ENCODE data around the gene C8G.

The C8G gene

DNA sequence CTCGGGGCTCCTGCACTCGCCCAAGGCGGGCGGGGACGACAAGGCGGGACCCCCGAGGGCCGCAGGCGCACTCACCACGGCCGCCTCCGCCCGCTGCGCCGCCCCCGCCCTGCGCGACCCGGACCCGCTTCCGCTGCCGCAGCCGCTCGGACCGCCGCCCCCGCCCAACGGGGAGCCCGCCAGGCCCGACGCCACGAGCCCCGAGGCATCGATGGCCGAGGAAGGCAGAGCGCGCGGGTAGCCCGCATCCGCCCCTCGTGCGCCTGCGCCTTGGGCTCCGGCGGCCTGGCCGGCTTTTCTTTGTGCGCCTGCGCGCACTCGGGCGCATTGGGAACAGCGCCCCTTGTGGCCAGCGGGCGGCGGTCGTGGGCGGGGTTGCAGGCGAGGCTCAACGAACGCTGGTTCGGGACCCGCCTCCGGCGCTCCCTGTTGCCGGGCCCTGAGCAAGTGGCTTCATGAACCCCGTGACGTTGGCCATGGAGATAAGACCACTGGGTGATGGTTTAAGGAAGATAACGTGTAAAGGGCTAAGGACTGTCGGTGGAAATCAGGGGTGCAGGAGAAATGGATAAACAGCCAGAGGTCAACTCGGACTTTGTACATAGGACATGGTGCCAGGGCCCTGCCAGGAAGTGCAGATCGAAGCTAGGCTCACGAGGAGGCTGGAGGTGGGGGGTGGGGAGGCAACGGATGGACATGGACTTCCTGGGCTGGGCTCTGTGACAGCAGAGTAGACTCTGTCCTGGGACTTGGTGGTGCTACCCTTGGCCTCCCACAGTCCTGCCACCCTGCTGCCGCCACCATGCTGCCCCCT lies at the start of gene C8G, which contains the start of gene FBXW5:
Gene C8G, plus strand, starts transcription at position 725 of the 814 bp plus-strand sequence. Its CDS starts 78 bp downstream, at position 803.
Gene FBXW5, minus strand, starts transcription at position 220 of the 814 bp plus-strand sequence. CDS start 655 bp downstream, outside the sequence.
- ChIA-PET POLR2A (interaction anchor here (0.8 to 1.0 kb wide), 2 partner anchors 47 to 97 kb away, joined by 3 to 4 read pairs; partner anchors contain the start of gene PAXX), CTCF (interaction anchor here (1.4 kb wide), 1 partner anchor 90 kb away, joined by 3 read pairs; no protein-coding TSS in a partner anchor)
- no peak for TF ChIP-seq FOXK2 (IDR thresholded peaks at IDR 0.05)
- peak; percentile 77; the same call in 1 of the 2 replicates for TF ChIP-seq FOXM1 (IDR thresholded peaks at IDR 0.05; ENCODE audit: borderline replicate concordance)
- DNase-seq (ENCODE audit: extremely low spot score), result peak; percentile 100

DNA sequence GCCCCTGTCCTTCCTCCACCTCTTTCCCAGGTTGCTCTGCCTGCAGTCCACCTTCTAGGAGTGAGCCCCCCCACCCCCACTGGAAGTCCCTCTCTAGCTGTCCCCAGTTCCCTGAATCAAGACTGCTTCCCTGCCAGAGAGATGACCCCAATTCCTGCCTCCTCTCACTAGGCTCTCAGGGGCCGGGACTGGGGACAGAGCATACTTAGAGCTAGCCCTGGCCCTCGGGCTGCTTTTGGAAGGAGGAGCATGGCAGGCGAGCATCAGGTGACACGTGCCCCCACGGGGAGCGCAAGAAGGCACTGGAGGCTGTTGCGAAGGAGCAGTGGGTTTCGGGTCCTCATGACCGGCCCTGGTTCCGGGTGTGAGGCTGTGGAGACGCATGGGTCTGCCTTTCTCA lies 49.0 kb upstream of the C8G start:
- ChIA-PET CTCF (no interaction called here), POLR2A (interaction anchor here (0.6 kb wide), 1 partner anchor 10 kb away, joined by 3 read pairs; the partner anchor contains the start of gene TRAF2)
- TF ChIP-seq ELF4 (IDR thresholded peaks at IDR 0.05), result no peak
- TF ChIP-seq FOXA1 (IDR thresholded peaks at IDR 0.05), result no peak
- TF ChIP-seq BHLHE40 (IDR thresholded peaks at IDR 0.05; ENCODE audit: borderline replicate concordance), result no peak
- TF ChIP-seq HDGF (IDR thresholded peaks at IDR 0.05; ENCODE audit: borderline replicate concordance), result no peak
- TF ChIP-seq L3MBTL2 (conservative IDR thresholded peaks at IDR 0.05), result no peak
- TF ChIP-seq SUZ12 (IDR thresholded peaks at IDR 0.05), result no peak
- no peak for DNase-seq (ENCODE audit: extremely low spot score)

DNA sequence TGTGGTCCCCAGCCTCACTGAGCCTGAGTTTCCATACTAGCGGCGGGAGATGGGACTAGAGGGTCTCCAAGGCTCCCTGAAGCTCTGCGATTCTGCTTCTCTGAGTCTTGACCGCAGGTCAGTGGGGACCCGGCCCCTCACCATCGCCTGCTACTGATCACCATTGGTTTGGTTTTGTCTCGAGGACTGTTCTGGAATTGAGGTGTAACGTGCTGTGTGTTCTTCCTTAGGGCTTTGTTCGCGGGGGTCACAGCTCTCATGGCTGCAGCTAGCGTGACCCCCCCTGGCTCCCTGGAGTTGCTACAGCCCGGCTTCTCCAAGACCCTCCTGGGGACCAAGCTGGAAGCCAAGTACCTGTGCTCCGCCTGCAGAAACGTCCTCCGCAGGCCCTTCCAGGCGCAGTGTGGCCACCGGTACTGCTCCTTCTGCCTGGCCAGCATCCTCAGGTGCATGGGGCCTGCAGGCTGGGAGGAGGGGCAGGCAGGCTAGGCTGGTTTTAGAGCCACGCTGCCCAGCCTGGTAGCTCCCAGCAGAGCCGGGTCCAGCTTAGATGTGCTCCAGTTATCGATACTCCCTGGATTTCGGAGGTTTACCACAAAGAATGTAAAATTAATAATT lies 46.5 kb upstream of the C8G start:
- no peak for TF ChIP-seq LEF1 (IDR thresholded peaks at IDR 0.05; ENCODE audit: borderline replicate concordance)
- TF ChIP-seq FOXA1 (IDR thresholded peaks at IDR 0.05), result no peak
- no peak for TF ChIP-seq ARNT (IDR thresholded peaks at IDR 0.05)
- TF ChIP-seq FOXK2 (IDR thresholded peaks at IDR 0.05), result no peak
- no peak for TF ChIP-seq FOXM1 (IDR thresholded peaks at IDR 0.05; ENCODE audit: borderline replicate concordance)
- TF ChIP-seq SUZ12 (IDR thresholded peaks at IDR 0.05), result no peak
- no peak for TF ChIP-seq HDGF (IDR thresholded peaks at IDR 0.05; ENCODE audit: borderline replicate concordance)
- no peak for TF ChIP-seq ELF4 (IDR thresholded peaks at IDR 0.05)
- TF ChIP-seq TARDBP (IDR thresholded peaks at IDR 0.05), result no peak
- no peak for TF ChIP-seq BHLHE40 (IDR thresholded peaks at IDR 0.05; ENCODE audit: borderline replicate concordance)
- ChIA-PET POLR2A (interaction anchor here (0.9 kb wide), 1 partner anchor 32 kb away, joined by 3 read pairs; the partner anchor contains the start of gene EDF1), CTCF (interaction anchor here (1.4 kb wide), 1 partner anchor 56 kb away, joined by 4 read pairs; the partner anchor contains the start of gene AJM1)
- DNase-seq (ENCODE audit: extremely low spot score), result no peak

DNA sequence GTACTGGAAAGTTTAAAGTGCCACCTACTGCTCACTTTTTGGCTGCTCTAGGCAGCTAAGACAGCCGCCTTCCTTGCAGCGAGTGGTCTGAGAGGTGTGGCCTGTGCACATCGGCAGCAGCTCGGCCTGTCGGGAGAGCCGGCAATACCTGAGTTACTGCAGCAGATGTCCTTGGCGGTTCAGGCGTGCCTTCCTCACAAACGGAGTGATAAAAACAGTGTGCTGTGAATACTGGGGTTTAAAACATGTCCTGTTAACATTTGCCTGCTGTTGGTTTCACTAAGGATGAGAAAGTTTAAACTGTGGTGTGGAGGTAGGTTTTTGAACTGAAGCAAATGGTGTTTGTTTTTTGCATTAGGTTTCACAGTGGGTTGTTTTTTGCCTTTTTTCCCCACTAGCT lies 45.8 kb upstream of the C8G start:
- TF ChIP-seq LEF1 (IDR thresholded peaks at IDR 0.05; ENCODE audit: borderline replicate concordance) (no peak), HDGF (IDR thresholded peaks at IDR 0.05; ENCODE audit: borderline replicate concordance) (no peak), ARNT (IDR thresholded peaks at IDR 0.05) (no peak), L3MBTL2 (conservative IDR thresholded peaks at IDR 0.05) (no peak), ELF4 (IDR thresholded peaks at IDR 0.05) (no peak), NFRKB (IDR thresholded peaks at IDR 0.05) (no peak), TARDBP (IDR thresholded peaks at IDR 0.05) (no peak), SUZ12 (IDR thresholded peaks at IDR 0.05) (no peak), FOXA1 (IDR thresholded peaks at IDR 0.05) (no peak), FOXM1 (IDR thresholded peaks at IDR 0.05; ENCODE audit: borderline replicate concordance) (no peak), FOXK2 (IDR thresholded peaks at IDR 0.05) (no peak)
- TF ChIP-seq, protein P1, sequence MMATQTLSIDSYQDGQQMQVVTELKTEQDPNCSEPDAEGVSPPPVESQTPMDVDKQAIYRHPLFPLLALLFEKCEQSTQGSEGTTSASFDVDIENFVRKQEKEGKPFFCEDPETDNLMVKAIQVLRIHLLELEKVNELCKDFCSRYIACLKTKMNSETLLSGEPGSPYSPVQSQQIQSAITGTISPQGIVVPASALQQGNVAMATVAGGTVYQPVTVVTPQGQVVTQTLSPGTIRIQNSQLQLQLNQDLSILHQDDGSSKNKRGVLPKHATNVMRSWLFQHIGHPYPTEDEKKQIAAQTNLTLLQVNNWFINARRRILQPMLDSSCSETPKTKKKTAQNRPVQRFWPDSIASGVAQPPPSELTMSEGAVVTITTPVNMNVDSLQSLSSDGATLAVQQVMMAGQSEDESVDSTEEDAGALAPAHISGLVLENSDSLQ (IDR thresholded peaks at IDR 0.05), result no peak
- ChIA-PET POLR2A (interaction anchor here (0.9 kb wide), 1 partner anchor 33 kb away, joined by 3 read pairs; the partner anchor contains the start of gene EDF1), CTCF (interaction anchor here (1.4 kb wide), 1 partner anchor 57 kb away, joined by 4 read pairs; the partner anchor contains the start of gene AJM1)
- DNase-seq (ENCODE audit: extremely low spot score), result no peak

DNA sequence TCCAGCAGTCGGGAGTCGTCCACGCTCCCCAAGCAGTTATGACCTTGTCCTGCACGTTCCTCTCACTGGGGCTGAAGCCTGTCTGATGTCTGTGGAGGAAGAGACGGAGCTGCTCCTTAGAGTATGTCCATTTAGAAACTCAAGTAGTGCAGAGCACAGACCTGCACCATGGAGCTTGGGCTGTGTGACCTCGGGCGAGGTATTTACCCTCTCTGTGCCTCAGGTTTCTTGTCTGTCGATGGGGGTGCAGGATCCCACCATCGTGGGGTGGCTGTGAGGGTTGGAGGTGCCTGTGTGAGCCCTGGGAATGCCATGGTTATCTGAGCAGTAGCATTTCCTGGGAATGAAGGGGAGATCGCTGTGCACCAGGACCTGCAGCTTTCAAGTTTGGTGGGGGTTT lies 44.5 kb upstream of the C8G start:
- TF ChIP-seq FOXA1 (IDR thresholded peaks at IDR 0.05), result no peak
- TF ChIP-seq ZNF384 (IDR thresholded peaks at IDR 0.05), result no peak
- no peak for TF ChIP-seq FOXK2 (IDR thresholded peaks at IDR 0.05)
- TF ChIP-seq BHLHE40 (IDR thresholded peaks at IDR 0.05; ENCODE audit: borderline replicate concordance), result no peak
- TF ChIP-seq SP1 (IDR thresholded peaks at IDR 0.05), result no peak
- no peak for TF ChIP-seq FOXM1 (IDR thresholded peaks at IDR 0.05; ENCODE audit: borderline replicate concordance)
- TF ChIP-seq HDGF (IDR thresholded peaks at IDR 0.05; ENCODE audit: borderline replicate concordance), result no peak
- no peak for TF ChIP-seq ARNT (IDR thresholded peaks at IDR 0.05)
- TF ChIP-seq LEF1 (IDR thresholded peaks at IDR 0.05; ENCODE audit: borderline replicate concordance), result no peak
- no peak for TF ChIP-seq CTBP1 (IDR thresholded peaks at IDR 0.05; ENCODE audit: borderline replicate concordance)
- TF ChIP-seq TARDBP (IDR thresholded peaks at IDR 0.05), result no peak
- TF ChIP-seq SUZ12 (IDR thresholded peaks at IDR 0.05), result no peak
- no peak for TF ChIP-seq L3MBTL2 (conservative IDR thresholded peaks at IDR 0.05)
- TF ChIP-seq ELF4 (IDR thresholded peaks at IDR 0.05), result no peak
- TF ChIP-seq, protein P1 (IDR thresholded peaks at IDR 0.05), result no peak
- TF ChIP-seq NFRKB (IDR thresholded peaks at IDR 0.05), result no peak
- CTCF ChIA-PET, result no interaction called here
- POLR2A ChIA-PET, result no interaction called here
- no peak for DNase-seq (ENCODE audit: extremely low spot score)

DNA sequence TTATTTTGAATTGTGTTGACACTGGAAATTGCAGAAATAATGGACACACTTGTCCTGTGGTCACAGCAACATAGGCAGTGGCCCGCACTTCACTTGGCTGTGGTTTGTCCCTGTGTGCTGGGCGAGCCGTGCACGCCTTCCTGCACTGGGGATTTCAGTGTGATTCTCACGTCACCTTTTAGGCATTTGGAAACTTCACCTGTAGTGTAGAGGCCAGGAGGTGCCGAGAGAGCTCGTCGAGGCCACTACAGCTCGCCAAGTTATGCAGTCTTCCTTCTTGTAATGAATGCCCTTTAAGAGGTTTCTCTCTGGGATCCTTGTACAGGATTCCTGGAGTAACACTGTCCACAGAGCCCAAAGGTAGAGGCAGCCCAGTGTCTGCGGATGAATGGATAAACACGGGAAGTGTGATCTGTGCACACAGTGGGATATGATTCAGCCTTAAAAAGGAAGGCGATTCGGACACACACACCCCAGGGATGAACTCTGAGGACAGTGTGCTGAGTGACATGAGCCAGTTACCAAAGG lies 44.0 kb upstream of the C8G start:
- ChIA-PET POLR2A (no interaction called here), CTCF (no interaction called here)
- TF ChIP-seq L3MBTL2 (conservative IDR thresholded peaks at IDR 0.05) (no peak), ELF4 (IDR thresholded peaks at IDR 0.05) (no peak), ARNT (IDR thresholded peaks at IDR 0.05) (no peak), SP1 (IDR thresholded peaks at IDR 0.05) (no peak), CTBP1 (IDR thresholded peaks at IDR 0.05; ENCODE audit: borderline replicate concordance) (no peak), FOXK2 (IDR thresholded peaks at IDR 0.05) (no peak)
- TF ChIP-seq, protein P1 (IDR thresholded peaks at IDR 0.05), result no peak
- no peak for DNase-seq (ENCODE audit: extremely low spot score)

All from HEK293T (cell line).